SK-MEL-5 (cell line): ENCODE measurements around the gene TOMM40L. TPM values are rescaled to one million over a fixed set of nuclear protein-coding genes. Genes with fewer than 3 reads are reported as not detected.
"Not testable (repeated sequence)": the region's sequence is repeated elsewhere in the genome, so short reads cannot be mapped to it uniquely, and the experiment has no call there.

Experiments used
- DNase-seq: peaks from one replicate; pipeline ENCODE4 v3.0.0-alpha.2; 2016; ENCODE audit warnings: low read depth, low spot score
- in situ Hi-C: cut with HindIII; loops from 2 replicates; pipeline ENCODE4 v1.10.0; 2016; ENCODE audit warnings: low sequenced_read_pairs, high pct_unique_total_duplicates, low pct_unique_long_range_greater_than_20kb
- total RNA-seq: library from RNA; depleted of rRNA; stranded (reverse); fragments of >200 nt; shearing (Covaris generic); gene quantifications from 2 replicates; pipeline ENCODE4 v1.2.3, GENCODE V29; 2014

TOMM40L gene
- total RNA-seq, 1 experiment from 2014 or later: 11.3 TPM

GRCh38 chr1:161230762-161231161 is 4.9 kb downstream of the TOMM40L start:
- DNase-seq: no peak
- in situ Hi-C loops: no loop called here

- no peak for DNase-seq
- in situ Hi-C loops: no loop called here
Observed at GRCh38 chr1:161233102-161233501, 7.2 kb downstream of the TOMM40L start.

GRCh38 chr1:161235957-161236775 is 10.3 kb downstream of the TOMM40L start:
- DNase-seq: no peak
- in situ Hi-C loops: no loop called here

GRCh38 chr1:161238039-161238473 is 12.2 kb downstream of the TOMM40L start, which contains the start of gene NR1I3:
Gene NR1I3 (minus strand): TSS chr1:161238203. CDS start chr1:161236565, 1,638 bp downstream.
- DNase-seq: no peak
- in situ Hi-C loops: no loop called here

GRCh38 chr1:161241682-161242081 is 15.8 kb downstream of the TOMM40L start:
- in situ Hi-C loops: no loop called here

GRCh38 chr1:161242313-161242712 is 16.5 kb downstream of the TOMM40L start:
- no peak for DNase-seq
- in situ Hi-C loops: no loop called here

More at GRCh38 chr1:161241682-161242081, 15.8 kb downstream of the TOMM40L start:
- no peak for DNase-seq

- in situ Hi-C loops: no loop called here
- no peak for DNase-seq
Observed at GRCh38 chr1:161244888-161245287, 19.0 kb downstream of the TOMM40L start.

- DNase-seq, in situ Hi-C loops: not testable (repeated sequence)
Observed at GRCh38 chr1:161250100-161250499, 24.2 kb downstream of the TOMM40L start.

- DNase-seq: no peak
- in situ Hi-C loops: no loop called here
Observed at GRCh38 chr1:161250829-161251228, 25.0 kb downstream of the TOMM40L start.

- in situ Hi-C loops: no loop called here
- no peak for DNase-seq
Observed at GRCh38 chr1:161251579-161251978, 25.7 kb downstream of the TOMM40L start.

- in situ Hi-C loops, DNase-seq: not testable (repeated sequence)
Observed at GRCh38 chr1:161255302-161255701, 29.4 kb downstream of the TOMM40L start.

- in situ Hi-C loops, DNase-seq: not testable (repeated sequence)
Observed at GRCh38 chr1:161255955-161256520, 30.2 kb downstream of the TOMM40L start.

- in situ Hi-C loops, DNase-seq: not testable (repeated sequence)
Observed at GRCh38 chr1:161257109-161257508, 31.2 kb downstream of the TOMM40L start.

- in situ Hi-C loops: no loop called here
- DNase-seq: peak; percentile 45
Observed at GRCh38 chr1:161258439-161259344, 32.8 kb downstream of the TOMM40L start, which contains the start of gene PCP4L1. Gene PCP4L1 (plus strand): TSS chr1:161258745. CDS start chr1:161258975, 230 bp downstream.

GRCh38 chr1:161259345-161259702 is 33.5 kb downstream of the TOMM40L start:
- in situ Hi-C loops: no loop called here
- DNase-seq: no peak

GRCh38 chr1:161259765-161260164 is 33.9 kb downstream of the TOMM40L start:
- in situ Hi-C loops: no loop called here
- no peak for DNase-seq

GRCh38 chr1:161260376-161261260 is 34.8 kb downstream of the TOMM40L start:
- in situ Hi-C loops: no loop called here
- DNase-seq: peak; percentile 17
